ENCODE results near the gene KCNJ11.

DNA sequence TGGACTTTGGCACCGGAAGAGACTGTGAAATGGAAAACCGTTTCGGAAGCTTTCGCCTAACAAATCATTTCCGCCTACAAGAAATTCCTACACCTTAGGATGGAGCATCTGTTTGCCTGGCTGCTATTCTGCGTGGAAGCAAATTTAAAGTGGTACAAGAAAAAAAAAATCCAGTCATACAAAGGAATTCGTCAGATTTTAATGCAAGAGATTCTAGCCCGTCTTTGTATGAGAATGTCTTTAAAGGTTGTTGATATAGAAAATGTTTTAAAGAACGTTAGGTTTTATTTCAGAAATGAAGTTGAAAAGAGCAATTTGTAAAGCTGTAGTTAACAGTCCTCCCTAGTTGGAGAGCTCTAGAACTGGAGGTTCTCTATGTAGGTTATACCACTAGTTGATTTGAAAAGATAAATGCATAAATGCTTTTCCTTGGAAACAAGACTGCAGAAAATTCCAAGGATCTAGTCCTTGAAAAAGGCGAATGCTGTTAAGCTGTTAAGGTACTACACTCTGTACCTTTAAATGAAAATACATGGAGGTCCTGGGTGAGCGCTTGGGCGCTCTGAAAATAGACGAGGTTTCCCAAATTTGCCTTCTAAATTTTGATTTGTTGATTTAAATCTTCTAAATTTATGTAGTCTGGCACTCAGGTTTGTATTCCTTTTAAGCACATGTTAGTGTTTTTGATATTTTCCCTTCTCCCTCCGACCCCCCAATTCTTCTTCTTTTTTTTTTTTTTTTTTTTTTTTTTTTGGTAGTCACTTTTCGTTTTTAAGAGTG lies 34.4 kb downstream of the KCNJ11 start:
- TF ChIP-seq ZNF70 (CRISPR knock-in tag; IDR thresholded peaks at IDR 0.05): no peak
- TF ChIP-seq ARNTL (CRISPR knock-in tag; IDR thresholded peaks at IDR 0.05; ENCODE audit: borderline replicate concordance, low read depth): no peak
- TF ChIP-seq, protein P1, sequence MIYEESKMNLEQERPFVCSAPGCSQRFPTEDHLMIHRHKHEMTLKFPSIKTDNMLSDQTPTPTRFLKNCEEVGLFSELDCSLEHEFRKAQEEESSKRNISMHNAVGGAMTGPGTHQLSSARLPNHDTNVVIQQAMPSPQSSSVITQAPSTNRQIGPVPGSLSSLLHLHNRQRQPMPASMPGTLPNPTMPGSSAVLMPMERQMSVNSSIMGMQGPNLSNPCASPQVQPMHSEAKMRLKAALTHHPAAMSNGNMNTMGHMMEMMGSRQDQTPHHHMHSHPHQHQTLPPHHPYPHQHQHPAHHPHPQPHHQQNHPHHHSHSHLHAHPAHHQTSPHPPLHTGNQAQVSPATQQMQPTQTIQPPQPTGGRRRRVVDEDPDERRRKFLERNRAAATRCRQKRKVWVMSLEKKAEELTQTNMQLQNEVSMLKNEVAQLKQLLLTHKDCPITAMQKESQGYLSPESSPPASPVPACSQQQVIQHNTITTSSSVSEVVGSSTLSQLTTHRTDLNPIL (CRISPR knock-in tag; IDR thresholded peaks at IDR 0.05; ENCODE audit: low read depth): no peak
- TF ChIP-seq, protein P2, sequence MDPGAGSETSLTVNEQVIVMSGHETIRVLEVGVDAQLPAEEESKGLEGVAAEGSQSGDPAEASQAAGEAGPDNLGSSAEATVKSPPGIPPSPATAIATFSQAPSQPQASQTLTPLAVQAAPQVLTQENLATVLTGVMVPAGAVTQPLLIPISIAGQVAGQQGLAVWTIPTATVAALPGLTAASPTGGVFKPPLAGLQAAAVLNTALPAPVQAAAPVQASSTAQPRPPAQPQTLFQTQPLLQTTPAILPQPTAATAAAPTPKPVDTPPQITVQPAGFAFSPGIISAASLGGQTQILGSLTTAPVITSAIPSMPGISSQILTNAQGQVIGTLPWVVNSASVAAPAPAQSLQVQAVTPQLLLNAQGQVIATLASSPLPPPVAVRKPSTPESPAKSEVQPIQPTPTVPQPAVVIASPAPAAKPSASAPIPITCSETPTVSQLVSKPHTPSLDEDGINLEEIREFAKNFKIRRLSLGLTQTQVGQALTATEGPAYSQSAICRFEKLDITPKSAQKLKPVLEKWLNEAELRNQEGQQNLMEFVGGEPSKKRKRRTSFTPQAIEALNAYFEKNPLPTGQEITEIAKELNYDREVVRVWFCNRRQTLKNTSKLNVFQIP (CRISPR knock-in tag; IDR thresholded peaks at IDR 0.05; ENCODE audit: borderline replicate concordance, low read depth): no peak
- TF ChIP-seq, protein P3, sequence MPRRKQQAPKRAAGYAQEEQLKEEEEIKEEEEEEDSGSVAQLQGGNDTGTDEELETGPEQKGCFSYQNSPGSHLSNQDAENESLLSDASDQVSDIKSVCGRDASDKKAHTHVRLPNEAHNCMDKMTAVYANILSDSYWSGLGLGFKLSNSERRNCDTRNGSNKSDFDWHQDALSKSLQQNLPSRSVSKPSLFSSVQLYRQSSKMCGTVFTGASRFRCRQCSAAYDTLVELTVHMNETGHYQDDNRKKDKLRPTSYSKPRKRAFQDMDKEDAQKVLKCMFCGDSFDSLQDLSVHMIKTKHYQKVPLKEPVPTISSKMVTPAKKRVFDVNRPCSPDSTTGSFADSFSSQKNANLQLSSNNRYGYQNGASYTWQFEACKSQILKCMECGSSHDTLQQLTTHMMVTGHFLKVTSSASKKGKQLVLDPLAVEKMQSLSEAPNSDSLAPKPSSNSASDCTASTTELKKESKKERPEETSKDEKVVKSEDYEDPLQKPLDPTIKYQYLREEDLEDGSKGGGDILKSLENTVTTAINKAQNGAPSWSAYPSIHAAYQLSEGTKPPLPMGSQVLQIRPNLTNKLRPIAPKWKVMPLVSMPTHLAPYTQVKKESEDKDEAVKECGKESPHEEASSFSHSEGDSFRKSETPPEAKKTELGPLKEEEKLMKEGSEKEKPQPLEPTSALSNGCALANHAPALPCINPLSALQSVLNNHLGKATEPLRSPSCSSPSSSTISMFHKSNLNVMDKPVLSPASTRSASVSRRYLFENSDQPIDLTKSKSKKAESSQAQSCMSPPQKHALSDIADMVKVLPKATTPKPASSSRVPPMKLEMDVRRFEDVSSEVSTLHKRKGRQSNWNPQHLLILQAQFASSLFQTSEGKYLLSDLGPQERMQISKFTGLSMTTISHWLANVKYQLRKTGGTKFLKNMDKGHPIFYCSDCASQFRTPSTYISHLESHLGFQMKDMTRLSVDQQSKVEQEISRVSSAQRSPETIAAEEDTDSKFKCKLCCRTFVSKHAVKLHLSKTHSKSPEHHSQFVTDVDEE (CRISPR knock-in tag; IDR thresholded peaks at IDR 0.05): no peak
